H1 (cell line): ENCODE data around the gene MMP27. TPM values are rescaled to one million over a fixed set of nuclear protein-coding genes. Genes with fewer than 3 reads are reported as not detected.

Experiments used
- KDM1A ChIP-seq: fragments of 200-600, 300-600 bp; sonication (generic); IDR thresholded peaks from 2 replicates; pipeline ENCODE4 v1.7.1; 2016; ENCODE audit warnings: mild to moderate bottlenecking, low read length, borderline replicate concordance
- polyA plus RNA-seq, 7 experiments: library from polyadenylated mRNA; depleted of rRNA in 3 of 7; stranded (reverse) in 5 of 7; unstranded in 2 of 7; fragments of >200 nt in 5 of 7; fragments of 200-250 nt in 2 of 7; gene quantifications; 1 replicate in 5 of 7; 2 replicates in 1 of 7; 4 replicates in 1 of 7; pipeline versions ENCODE4 v1.2.1 to v1.2.3, GENCODE V29; 2011 to 2013; ENCODE audit warnings: missing spikeins in 2 of 7, mixed read lengths in 2 of 7
- total RNA-seq: library from RNA; stranded (reverse); fragmentation: NEBNext Ultra II Directional; extraction: Animal tissue kit (Norgen Biotek cat#: 25700); gene quantifications from 2 replicates; pipeline ENCODE4 v1.2.1, GENCODE V29; 2021

The MMP27 gene
- total and polyA plus RNA-seq, 2 of the 8 experiments (the other 6 are each of a cell fraction or from before 2014, with no cell fraction given): not detected

DNA sequence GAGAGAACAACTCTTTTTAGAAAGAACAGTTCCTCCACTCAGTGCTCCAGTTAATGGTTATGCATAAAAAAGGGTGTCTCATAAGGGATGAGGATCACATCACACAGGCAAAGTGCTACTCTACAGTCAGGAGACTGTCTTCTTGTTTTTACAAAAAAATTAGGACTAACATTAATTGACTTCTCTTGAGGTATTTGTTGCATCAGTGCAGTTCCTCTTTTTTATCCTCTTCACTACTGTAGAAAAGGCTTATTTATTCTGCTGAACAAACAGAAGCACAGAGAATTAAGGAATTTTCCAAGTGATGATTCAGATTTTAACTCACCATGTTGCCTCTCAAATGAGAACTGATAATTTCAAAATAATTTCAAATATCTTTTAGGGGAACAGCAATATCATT lies 17.3 kb upstream of the MMP27 start (continued):
- no peak for TF ChIP-seq KDM1A
